Activated CD4-positive, alpha-beta T cell treated with anti-CD3 and anti-CD28 coated beads, Interleukin-2, amount 50 U/mL, for 48 hours (primary cell): ENCODE results near the gene KAZN.
A peak's percentile ranks its signal among the peaks of the same experiment; 100 is the strongest.
"Not testable (repeated sequence)": the region's sequence is repeated elsewhere in the genome, so short reads cannot be mapped to it uniquely, and the experiment has no call there.

ENCODE experiments used
- DNase-seq, 2 experiments: peaks; one replicate each; pipeline ENCODE4 v3.0.0-alpha.2; 2020

Gene KAZN

DNA sequence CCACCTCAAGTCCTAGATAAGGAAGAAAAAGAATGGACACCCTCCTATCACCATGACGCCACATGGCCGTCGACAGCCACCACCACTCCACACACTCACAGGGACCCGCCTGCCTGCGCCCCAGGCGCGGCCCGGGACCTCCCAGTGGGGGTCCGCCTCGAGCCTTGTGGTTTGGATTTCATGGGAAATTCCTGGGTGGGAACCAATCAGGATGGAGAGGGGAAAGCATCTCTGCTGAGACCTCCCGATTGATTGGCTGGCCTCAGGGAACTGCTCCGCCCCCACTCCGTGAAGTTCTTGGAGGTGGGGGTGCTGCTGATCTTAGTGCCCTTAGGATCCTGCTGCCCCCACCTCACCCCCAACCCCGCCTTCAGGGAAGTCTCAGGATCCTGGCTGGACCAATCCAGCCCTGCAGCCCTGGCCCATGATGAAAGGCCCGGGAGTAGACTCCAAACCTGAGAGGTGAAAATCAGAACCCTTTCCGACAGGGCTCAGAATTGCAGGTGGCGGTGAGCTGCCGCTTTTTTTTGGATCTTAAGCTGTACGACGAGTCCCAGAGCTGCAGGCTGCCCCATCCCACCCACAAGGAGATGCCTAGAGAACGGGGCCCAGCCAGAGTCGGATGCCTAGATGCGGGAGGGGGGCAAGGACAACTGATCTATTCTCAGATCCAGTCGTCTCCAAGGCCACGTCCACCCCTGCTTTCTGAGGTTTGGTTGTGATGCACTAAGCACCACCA, 526.0 kb downstream of the KAZN start:
- no peak for DNase-seq

GRCh38 chr1:15125101-15125745, 526.7 kb downstream of the KAZN start:
- DNase-seq, result no peak

DNA sequence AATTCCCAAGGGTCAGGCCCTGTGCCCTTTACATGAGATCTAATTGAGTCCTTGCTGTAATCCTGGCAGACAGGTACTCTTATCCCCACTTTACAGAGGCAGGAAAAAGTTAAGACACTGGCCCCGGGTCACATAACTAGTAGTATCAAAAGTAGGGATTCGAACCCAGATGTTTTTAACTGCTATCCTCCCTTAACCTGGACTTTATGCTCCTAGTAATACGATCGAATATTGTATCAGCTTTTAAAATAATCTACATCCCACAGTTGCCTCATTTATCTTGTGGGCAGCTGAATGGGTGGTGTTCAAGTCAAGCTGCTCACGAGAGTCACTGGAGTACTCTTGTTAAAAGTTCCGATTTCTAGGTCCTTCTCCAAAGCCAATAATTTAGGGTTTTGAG, 529.6 kb downstream of the KAZN start:
- no peak for DNase-seq

GRCh38 chr1:15128520-15129313, 530.2 kb downstream of the KAZN start:
- DNase-seq, result peak; percentile 82 to 84

DNA sequence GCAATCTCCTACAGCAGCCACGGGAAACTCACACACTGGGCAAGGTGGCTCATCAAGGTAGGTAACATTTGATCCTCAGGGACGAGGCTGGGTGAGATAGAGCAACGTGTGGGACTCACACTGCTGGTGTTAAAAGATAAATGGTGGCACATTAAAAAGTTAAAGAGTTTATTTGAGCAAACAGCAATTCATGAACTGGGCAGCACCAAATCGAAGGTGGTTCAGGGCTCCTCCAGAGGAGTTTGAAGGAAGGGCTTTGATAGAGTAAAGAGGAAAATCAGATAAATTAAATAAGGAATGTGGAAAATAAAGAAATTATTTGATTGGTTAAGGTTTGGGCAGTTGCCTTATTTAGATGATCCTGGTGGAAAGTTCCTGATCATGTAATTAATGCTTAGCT, 531.5 kb downstream of the KAZN start:
- no peak for DNase-seq

DNA sequence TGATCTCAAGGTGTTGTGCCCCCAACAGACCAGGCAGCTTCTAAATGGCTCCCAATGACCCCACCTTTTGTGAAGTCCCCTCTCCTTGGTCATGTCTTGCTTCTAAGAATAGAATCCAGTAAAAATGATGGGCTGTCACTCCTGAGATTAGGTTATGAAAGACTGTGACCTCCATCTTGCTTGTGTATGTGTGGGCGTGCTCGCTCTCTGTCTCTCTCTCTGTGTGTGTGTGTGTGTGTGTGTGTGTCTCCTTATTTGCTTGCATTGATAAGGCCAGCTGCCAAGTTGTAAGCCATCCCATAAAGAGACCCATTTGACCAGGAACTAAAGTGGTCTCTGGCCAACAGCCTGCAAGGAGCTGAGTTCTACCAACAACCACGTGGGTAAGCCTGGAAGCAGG, 532.1 kb downstream of the KAZN start:
- no peak for DNase-seq

DNA sequence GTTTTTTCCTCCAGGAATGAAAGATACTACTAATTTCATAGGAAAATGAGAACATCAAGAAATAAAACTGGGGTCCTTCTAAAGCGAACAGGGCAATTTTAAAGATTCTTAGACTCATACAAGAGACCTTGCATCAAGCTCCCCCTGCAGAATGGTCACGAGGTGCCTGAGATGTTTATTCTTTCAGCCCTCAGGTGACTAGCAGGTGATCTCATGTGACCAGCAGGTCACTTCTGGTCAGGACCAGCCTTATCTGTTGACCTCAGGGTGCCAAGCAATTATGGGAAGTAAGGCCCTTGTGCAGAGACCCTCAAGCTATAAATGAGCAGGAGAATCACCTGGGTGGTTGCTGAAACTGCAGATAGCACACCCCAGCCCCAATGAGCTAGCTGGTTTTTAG, 534.5 kb downstream of the KAZN start:
- DNase-seq, result no peak

GRCh38 chr1:15134285-15134684, 535.8 kb downstream of the KAZN start:
- DNase-seq, result no peak

DNA sequence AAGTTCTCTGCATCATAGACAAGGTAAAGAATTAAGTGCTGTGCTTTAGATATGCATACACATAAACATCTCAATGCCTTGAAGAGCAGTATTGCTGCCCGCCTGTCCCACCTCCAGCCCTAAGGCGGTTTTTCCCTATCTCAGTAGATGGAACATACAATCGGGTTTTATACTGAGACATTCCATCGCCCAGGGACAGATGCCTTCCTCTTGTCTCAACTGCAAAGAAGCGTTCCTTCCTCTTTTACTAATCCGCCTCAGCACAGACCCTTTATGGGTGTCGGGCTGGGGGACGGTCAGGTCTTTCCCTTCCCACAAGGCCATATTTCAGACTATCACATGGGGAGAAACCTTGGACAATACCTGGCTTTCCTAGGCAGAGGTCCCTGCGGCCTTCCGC, 537.1 kb downstream of the KAZN start:
- not testable (repeated sequence) for DNase-seq

GRCh38 chr1:15137809-15138208, 539.3 kb downstream of the KAZN start:
- DNase-seq, result no peak

- DNase-seq, result no peak
Observed at GRCh38 chr1:15139654-15140350, 541.3 kb downstream of the KAZN start.

DNA sequence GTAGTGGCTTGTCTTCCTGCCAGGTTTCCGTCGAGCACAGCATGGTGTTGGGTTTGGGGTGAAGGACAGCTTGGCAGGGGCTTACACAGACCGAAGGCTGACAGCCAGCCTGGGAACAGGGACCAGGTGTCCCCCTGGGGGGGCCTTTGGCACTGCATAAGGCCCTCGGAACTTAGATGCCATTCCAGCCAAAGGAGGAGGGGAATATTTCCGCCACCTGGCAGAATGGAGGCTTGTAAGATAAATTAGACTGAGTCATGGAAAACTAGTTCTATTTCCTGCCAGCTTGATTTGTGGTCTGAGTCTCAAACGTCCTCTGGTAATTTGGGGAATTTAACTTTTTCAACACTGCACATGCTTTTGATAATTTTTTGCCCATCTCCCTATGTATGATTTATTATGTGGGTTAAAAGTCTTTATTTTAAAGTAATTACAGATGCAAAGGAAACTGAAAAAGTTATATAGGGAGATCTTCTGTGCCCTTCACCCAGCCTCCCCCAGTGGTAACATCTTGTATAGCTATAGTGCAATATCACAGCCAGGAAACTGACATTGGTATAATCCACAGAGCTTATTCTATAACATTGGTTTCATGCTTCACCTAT, 543.6 kb downstream of the KAZN start:
- DNase-seq, result no peak

- no peak for DNase-seq
Observed at GRCh38 chr1:15145327-15145726, 546.8 kb downstream of the KAZN start.

DNA sequence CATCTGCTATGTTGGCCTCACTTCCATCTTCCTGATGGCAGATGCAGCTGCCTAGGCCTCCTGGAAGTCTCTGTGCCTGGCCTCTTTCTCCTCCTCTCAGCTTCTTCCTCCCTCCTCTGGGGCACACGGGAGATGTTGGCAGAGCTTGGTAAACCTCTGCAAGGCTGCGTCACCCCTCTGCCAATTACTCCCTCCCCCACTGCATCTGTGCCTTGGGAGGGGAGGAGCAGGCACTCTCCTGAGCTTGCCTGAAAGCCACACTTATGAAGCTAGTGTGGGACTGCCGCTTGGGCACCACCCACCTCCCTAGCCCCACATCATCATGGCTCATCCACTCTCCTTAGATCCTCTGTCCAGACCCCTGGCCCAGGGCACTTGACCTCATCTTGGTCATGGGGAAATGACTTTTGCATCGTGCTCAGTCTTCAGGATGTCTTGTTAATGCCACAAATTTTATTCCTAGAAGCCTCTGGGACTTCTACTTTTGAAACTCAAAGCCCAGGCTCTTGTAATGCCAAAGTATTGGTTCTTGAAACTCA, 547.7 kb downstream of the KAZN start:
- no peak for DNase-seq

DNA sequence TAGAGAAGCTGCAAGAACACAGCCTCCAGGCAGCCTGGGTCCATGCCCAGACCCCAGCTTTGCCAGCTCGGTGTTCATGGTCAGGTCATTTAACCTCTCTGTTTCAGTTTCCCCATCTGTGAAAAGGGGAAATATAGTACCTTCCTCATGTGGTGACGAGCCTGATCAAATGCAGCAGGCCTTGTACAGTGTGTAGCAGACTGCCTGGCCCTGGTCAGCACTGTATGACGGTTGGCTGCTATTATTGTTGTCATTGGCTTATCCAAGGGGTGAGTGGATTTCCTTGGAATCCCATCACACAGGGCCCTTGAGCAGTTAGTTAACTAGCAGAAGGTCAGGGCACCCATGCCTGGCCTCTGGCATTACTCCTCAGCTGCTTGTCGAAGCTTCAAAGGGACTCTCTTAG, 548.5 kb downstream of the KAZN start:
- DNase-seq, result no peak

GRCh38 chr1:15148004-15148403, 549.5 kb downstream of the KAZN start:
- DNase-seq, result no peak

- DNase-seq, result no peak
Observed at GRCh38 chr1:15148475-15148874, 550.0 kb downstream of the KAZN start.

GRCh38 chr1:15148941-15149340, 550.5 kb downstream of the KAZN start:
- DNase-seq, result no peak

GRCh38 chr1:15150376-15150775, 551.9 kb downstream of the KAZN start:
- no peak for DNase-seq

DNA sequence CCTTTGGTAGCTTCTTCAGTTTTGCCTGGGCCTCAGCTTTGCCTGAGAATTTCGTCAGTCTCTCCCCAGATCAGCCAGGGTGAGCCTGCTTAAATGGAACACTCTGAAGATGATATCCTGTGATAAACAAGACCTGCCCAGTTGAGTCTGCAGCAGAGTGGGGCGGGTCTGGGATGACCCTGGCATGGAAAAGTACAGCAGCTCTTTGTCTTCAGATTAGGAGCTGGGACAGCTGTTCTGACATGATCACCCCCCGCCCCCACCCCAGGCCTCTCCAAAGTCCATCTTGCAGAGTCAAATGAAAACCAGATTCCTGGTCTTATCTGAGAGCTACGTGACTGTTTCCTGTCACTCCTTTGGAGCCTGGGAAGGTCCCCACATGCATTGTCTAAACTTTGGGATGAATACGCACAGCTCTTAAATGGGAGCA, 552.9 kb downstream of the KAZN start:
- no peak for DNase-seq

- no peak for DNase-seq
Observed at GRCh38 chr1:15151871-15152270, 553.4 kb downstream of the KAZN start.
